ENCODE data around the gene USP9Y. TPM values are rescaled to one million over a fixed set of nuclear protein-coding genes. Genes with fewer than 3 reads are reported as not detected.

The USP9Y gene
- total RNA-seq, 1 experiment from 2014 or later, result not detected

GRCh38 chrY:12837550-12837949 lies 136.5 kb downstream of the USP9Y start:
- ChIA-PET POLR2A (no interaction called here), CTCF (no interaction called here)
- DNase-seq, result no peak
- no TSS peak for BruUV-seq (replicated peaks)
- Histone ChIP-seq H3K27me3 (replicated peaks; ENCODE audit: control insufficient read depth, insufficient read depth, low read length) (no peaks in the 10 kb centered on the region), H3K4me3 (ENCODE audit: low read depth, low read length) (no peak overlapping the region), H3K36me3 (ENCODE audit: control insufficient read depth, insufficient read depth, low read length) (no peaks in the 10 kb centered on the region), H3K4me1 (no peaks in the 10 kb centered on the region), H3K9me3 (no peaks in the 10 kb centered on the region)
- TF ChIP-seq CTCF (IDR thresholded peaks at IDR 0.05; ENCODE audit: insufficient read depth in 1 of 2, low read depth in 1 of 2, low read length in 1 of 2, severe bottlenecking in 1 of 2, unreplicated experiment in 1 of 2), result no peak
- Mint-ChIP-seq H3K4me3 (ENCODE audit: unreplicated experiment) (no peak overlapping the region), H3K27me3 (ENCODE audit: insufficient read depth, unreplicated experiment) (no peaks in the 10 kb centered on the region), H3K4me1 (ENCODE audit: low read depth, unreplicated experiment) (no peaks in the 10 kb centered on the region), H3K9me3 (ENCODE audit: unreplicated experiment) (no peaks in the 10 kb centered on the region), H3K27ac (ENCODE audit: unreplicated experiment) (no peak overlapping the region), H3K36me3 (ENCODE audit: insufficient read depth, unreplicated experiment) (no peaks in the 10 kb centered on the region)
- intact Hi-C loops (cut with micrococcal nuclease; ENCODE audit: unreplicated experiment), result no loop called here

GRCh38 chrY:12841368-12841767 lies 140.3 kb downstream of the USP9Y start:
- Histone ChIP-seq H3K9me3 (no peaks in the 10 kb centered on the region), H3K4me1 (no peaks in the 10 kb centered on the region), H3K4me3 (ENCODE audit: low read depth, low read length) (no peak overlapping the region), H3K27me3 (replicated peaks; ENCODE audit: control insufficient read depth, insufficient read depth, low read length) (no peaks in the 10 kb centered on the region), H3K36me3 (ENCODE audit: control insufficient read depth, insufficient read depth, low read length) (no peaks in the 10 kb centered on the region)
- H3K27me3 Mint-ChIP-seq (ENCODE audit: insufficient read depth, unreplicated experiment), result no peaks in the 10 kb centered on the region
- no peaks in the 10 kb centered on the region for H3K4me1 Mint-ChIP-seq (ENCODE audit: low read depth, unreplicated experiment)
- intact Hi-C loops (cut with micrococcal nuclease; ENCODE audit: unreplicated experiment), result no loop called here
- POLR2A ChIA-PET, result no interaction called here
- DNase-seq, result no peak
- no peak for TF ChIP-seq CTCF (IDR thresholded peaks at IDR 0.05; ENCODE audit: insufficient read depth in 1 of 2, low read depth in 1 of 2, low read length in 1 of 2, severe bottlenecking in 1 of 2, unreplicated experiment in 1 of 2)
- CTCF ChIA-PET, result no interaction called here
- no TSS peak for BruUV-seq (replicated peaks)
- H3K36me3 Mint-ChIP-seq (ENCODE audit: insufficient read depth, unreplicated experiment), result no peaks in the 10 kb centered on the region
- no peak overlapping the region for H3K4me3 Mint-ChIP-seq (ENCODE audit: unreplicated experiment)
- H3K9me3 Mint-ChIP-seq (ENCODE audit: unreplicated experiment), result no peaks in the 10 kb centered on the region
- no peak overlapping the region for H3K27ac Mint-ChIP-seq (ENCODE audit: unreplicated experiment)

GRCh38 chrY:12846793-12847192 lies 145.8 kb downstream of the USP9Y start:
- DNase-seq, result no peak
- CTCF ChIA-PET, result no interaction called here
- no peaks in the 10 kb centered on the region for H3K4me1 ChIP-seq
- intact Hi-C loops (cut with micrococcal nuclease; ENCODE audit: unreplicated experiment), result no loop called here
- no peaks in the 10 kb centered on the region for H3K27me3 ChIP-seq (replicated peaks; ENCODE audit: control insufficient read depth, insufficient read depth, low read length)
- no peaks in the 10 kb centered on the region for H3K36me3 Mint-ChIP-seq (ENCODE audit: insufficient read depth, unreplicated experiment)
- H3K4me3 Mint-ChIP-seq (ENCODE audit: unreplicated experiment), result no peak overlapping the region
- H3K4me3 ChIP-seq (ENCODE audit: low read depth, low read length), result no peak overlapping the region
- no peaks in the 10 kb centered on the region for H3K9me3 ChIP-seq
- no peaks in the 10 kb centered on the region for H3K27me3 Mint-ChIP-seq (ENCODE audit: insufficient read depth, unreplicated experiment)
- no peak for TF ChIP-seq CTCF (IDR thresholded peaks at IDR 0.05; ENCODE audit: insufficient read depth in 1 of 2, low read depth in 1 of 2, low read length in 1 of 2, severe bottlenecking in 1 of 2, unreplicated experiment in 1 of 2)
- BruUV-seq (replicated peaks), result no TSS peak
- H3K9me3 Mint-ChIP-seq (ENCODE audit: unreplicated experiment), result no peaks in the 10 kb centered on the region
- H3K36me3 ChIP-seq (ENCODE audit: control insufficient read depth, insufficient read depth, low read length), result no peaks in the 10 kb centered on the region
- POLR2A ChIA-PET, result no interaction called here
- H3K4me1 Mint-ChIP-seq (ENCODE audit: low read depth, unreplicated experiment), result no peaks in the 10 kb centered on the region
- H3K27ac Mint-ChIP-seq (ENCODE audit: unreplicated experiment), result no peak overlapping the region

Data from Caco-2 (cell line).